HepG2 (cell line): Measurements from ENCODE around the gene HINFP. TPM values are rescaled to one million over a fixed set of nuclear protein-coding genes. Genes with fewer than 3 reads are reported as not detected.

Experiments used
- ELF1 ChIP-seq: sonication (generic); formaldehyde crosslinking; IDR thresholded peaks from 2 replicates; pipeline ENCODE4 v1.4.0; 2020; ENCODE audit warnings: missing genetic modification reagents
- ELF3 ChIP-seq: IDR thresholded peaks from 2 replicates; pipeline ENCODE4 v1.6.1; 2016; ENCODE audit warnings: missing genetic modification reagents, missing compliant biosample characterization
- EP300 ChIP-seq, 3 experiments: sonication (generic) in 1 of 3; formaldehyde crosslinking in 1 of 3; IDR thresholded peaks; 2 replicates each; pipeline versions ENCODE4 v1.5.1 to v1.6.1; 2011 to 2020; ENCODE audit warnings: low read depth in 2 of 3, low read length in 2 of 3, borderline replicate concordance in 1 of 3, improper control_type of control experiment in 1 of 3, mild to moderate bottlenecking in 1 of 3, missing genetic modification reagents in 1 of 3, moderate library complexity in 1 of 3
- FOXA1 ChIP-seq, 2 experiments: fragments of 450-650 bp in 1 of 2; sonication (generic) in 1 of 2; formaldehyde crosslinking in 1 of 2; IDR thresholded peaks; 2 replicates each; pipeline versions ENCODE4 v1.4.0 to v1.6.1; 2016 to 2020; ENCODE audit warnings: missing genetic modification reagents in 1 of 2
- HES4 ChIP-seq: sonication (generic); formaldehyde crosslinking; IDR thresholded peaks from 2 replicates; pipeline ENCODE4 v1.9.0; 2021; ENCODE audit warnings: mild to moderate bottlenecking, missing genetic modification reagents, borderline replicate concordance
- KDM5A ChIP-seq: fragments of 200-600 bp; sonication (generic); IDR thresholded peaks from 2 replicates; pipeline ENCODE4 v1.7.0; 2018; ENCODE audit warnings: antibody characterized with exemption, mild to moderate bottlenecking, low read length, borderline replicate concordance
- MAFF ChIP-seq: IDR thresholded peaks from 2 replicates; pipeline ENCODE4 v1.6.1; 2011; ENCODE audit warnings: low read depth, low read length, improper control_type of control experiment
- MIER3 ChIP-seq: IDR thresholded peaks from 2 replicates; pipeline ENCODE4 v1.6.1; 2016; ENCODE audit warnings: missing compliant biosample characterization, borderline replicate concordance
- NFE2L2 ChIP-seq: fragments of 150-350 bp; IDR thresholded peaks from 2 replicates; pipeline ENCODE4 v1.6.1; 2014; ENCODE audit warnings: low read length
- RBM22 ChIP-seq: fragments of 200-400 bp; formaldehyde crosslinking; optimal IDR thresholded peaks from 2 replicates; pipeline ENCODE3; 2017; ENCODE audit warnings: mild to moderate bottlenecking, low read length, moderate library complexity
- SNRNP70 ChIP-seq: fragments of 200-400 bp; formaldehyde crosslinking; IDR thresholded peaks from 2 replicates; pipeline ENCODE4 v1.6.1; 2017; ENCODE audit warnings: mild to moderate bottlenecking, low read depth, low read length, moderate library complexity
- SP5 ChIP-seq: IDR thresholded peaks from 2 replicates; pipeline ENCODE4 v1.6.1; 2016; ENCODE audit warnings: low read depth, borderline replicate concordance
- THAP11 ChIP-seq: IDR thresholded peaks from 2 replicates; pipeline ENCODE4 v1.6.1; 2016; ENCODE audit warnings: missing biosample characterization, missing genetic modification reagents
- ZFP82 ChIP-seq: sonication (generic); formaldehyde crosslinking; IDR thresholded peaks from 2 replicates; pipeline ENCODE4 v1.5.1; 2020; ENCODE audit warnings: mild to moderate bottlenecking, missing genetic modification reagents, borderline replicate concordance
- ZNF253 ChIP-seq: sonication (generic); formaldehyde crosslinking; IDR thresholded peaks from 2 replicates; pipeline ENCODE4 v1.8.0; 2022; ENCODE audit warnings: mild to moderate bottlenecking, missing genetic modification reagents, borderline replicate concordance
- ZNF510 ChIP-seq: sonication (generic); formaldehyde crosslinking; IDR thresholded peaks from 2 replicates; pipeline ENCODE4 v1.4.0; 2020; ENCODE audit warnings: low read depth, mild to moderate bottlenecking, missing genetic modification reagents
- ZNF550 ChIP-seq: sonication (generic); formaldehyde crosslinking; IDR thresholded peaks from 2 replicates; pipeline ENCODE4 v1.4.0; 2020; ENCODE audit warnings: mild to moderate bottlenecking, missing genetic modification reagents, borderline replicate concordance
- ZNF709 ChIP-seq: sonication (generic); formaldehyde crosslinking; IDR thresholded peaks from 2 replicates; pipeline ENCODE4 v1.5.0; 2020; ENCODE audit warnings: mild to moderate bottlenecking, missing genetic modification reagents
- ZNF713 ChIP-seq: sonication (generic); formaldehyde crosslinking; IDR thresholded peaks from 2 replicates; pipeline ENCODE4 v1.4.0; 2020; ENCODE audit warnings: mild to moderate bottlenecking, missing genetic modification reagents
- polyA plus RNA-seq, 8 experiments: library from polyadenylated mRNA; depleted of rRNA in 3 of 8; stranded (reverse) in 7 of 8; unstranded in 1 of 8; fragments of >200 nt; fragmentation: Illumina TruSeq in 4 of 8; extraction: Trizol in 4 of 8; gene quantifications; 2 replicates each; pipeline versions ENCODE4 v1.2.1 to v1.2.3, GENCODE V29; 2011 to 2016; ENCODE audit warnings: low read depth in 4 of 8, missing spikeins in 1 of 8, mixed read lengths in 1 of 8; ENCODE audit not compliant: insufficient read depth in 1 of 8
- total RNA-seq, 5 experiments: library from RNA; depleted of rRNA; stranded (reverse); fragments of >200 nt; fragmentation: Illumina TruSeq; extraction: Trizol; gene quantifications; 2 replicates each; pipeline ENCODE4 v1.2.3, GENCODE V29; 2016; ENCODE audit warnings: low read depth in 1 of 5
- TF ChIP-seq, protein P1 (sequence below): sonication (generic); formaldehyde crosslinking; IDR thresholded peaks from 2 replicates; pipeline ENCODE4 v1.4.0; 2020; ENCODE audit warnings: missing genetic modification reagents; ENCODE audit errors: not compliant biosample characterization
- TF ChIP-seq, protein P2 (sequence below): IDR thresholded peaks from 2 replicates; pipeline ENCODE4 v1.6.1; 2016; ENCODE audit warnings: control low read depth
- TF ChIP-seq, protein P3 (sequence below): sonication (generic); formaldehyde crosslinking; IDR thresholded peaks from 2 replicates; pipeline ENCODE4 v1.5.1; 2020; ENCODE audit warnings: mild to moderate bottlenecking, missing genetic modification reagents, moderate library complexity
- TF ChIP-seq, protein P4 (sequence below): sonication (generic); formaldehyde crosslinking; IDR thresholded peaks from 2 replicates; pipeline ENCODE4 v1.4.0; 2020; ENCODE audit warnings: mild to moderate bottlenecking, missing genetic modification reagents

HINFP gene
- total and polyA plus RNA-seq, 2 of the 13 experiments (the other 11 are each of a cell fraction or from before 2014, with no cell fraction given) = 15.1 to 21.4 TPM

DNA sequence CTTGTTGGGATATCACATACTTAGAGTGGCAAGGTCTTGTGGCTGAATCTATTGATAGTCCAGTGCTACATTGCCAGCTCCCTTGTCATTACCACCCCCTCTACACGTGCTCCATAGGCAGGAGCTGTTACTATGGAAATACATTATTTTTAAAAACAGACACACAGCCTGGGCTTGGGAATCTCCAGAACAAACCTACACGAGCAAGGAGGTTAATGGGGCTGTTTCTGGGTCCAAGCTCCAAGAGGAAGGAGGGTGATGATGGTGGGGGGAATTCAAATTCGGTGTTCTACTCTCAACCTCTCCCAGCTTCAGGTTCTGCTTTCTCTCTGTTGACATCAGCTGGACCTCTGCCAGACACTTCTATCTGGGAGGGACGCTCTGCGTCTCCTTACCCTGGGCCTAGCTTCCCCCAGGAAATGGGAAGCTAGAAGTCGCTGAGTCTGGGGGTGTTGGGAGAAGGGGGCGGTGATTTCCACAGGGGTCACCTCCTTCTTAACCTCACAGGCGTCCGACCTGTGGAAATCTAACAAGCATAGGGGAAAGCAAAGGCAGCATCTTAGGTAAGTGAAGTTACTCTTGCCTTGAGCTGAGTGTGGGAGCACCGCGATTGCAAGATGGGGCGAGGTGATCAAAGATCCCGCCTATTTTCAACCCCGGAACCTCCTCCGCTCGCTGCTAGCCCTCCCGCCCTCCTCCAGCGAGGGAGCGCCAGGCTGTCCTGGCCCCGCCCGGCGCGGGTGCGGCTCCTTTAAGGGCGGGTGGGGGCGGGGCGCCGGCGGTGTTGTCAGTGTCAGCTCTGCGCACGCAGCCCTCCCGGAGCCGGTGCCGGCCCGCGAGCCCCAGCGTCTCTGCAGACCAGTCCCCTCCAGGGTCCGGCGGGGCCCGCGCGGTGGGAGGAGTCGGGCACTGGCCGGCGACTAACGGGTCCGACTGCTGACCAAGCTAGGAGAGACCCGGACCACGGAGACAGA is 14.5 kb upstream of the HINFP start, which contains the start of gene C2CD2L (continued):
- TF ChIP-seq ZNF550 (CRISPR knock-in tag) = no peak
- no peak for TF ChIP-seq ZFP82
- TF ChIP-seq HES4 (CRISPR knock-in tag) = peak; percentile 43; the same call in 1 of the 2 replicates
- TF ChIP-seq THAP11 (CRISPR knock-in tag) = peak; percentile 44; the same call in 1 of the 2 replicates
- TF ChIP-seq FOXA1 (IDR thresholded peaks at IDR 0.05) = no peak
- TF ChIP-seq FOXA1 (CRISPR knock-in tag; IDR thresholded peaks at IDR 0.05) = 0 out of 2 replicates have a peak, but pooled peaks have one; percentile 7
- TF ChIP-seq, protein P1, sequence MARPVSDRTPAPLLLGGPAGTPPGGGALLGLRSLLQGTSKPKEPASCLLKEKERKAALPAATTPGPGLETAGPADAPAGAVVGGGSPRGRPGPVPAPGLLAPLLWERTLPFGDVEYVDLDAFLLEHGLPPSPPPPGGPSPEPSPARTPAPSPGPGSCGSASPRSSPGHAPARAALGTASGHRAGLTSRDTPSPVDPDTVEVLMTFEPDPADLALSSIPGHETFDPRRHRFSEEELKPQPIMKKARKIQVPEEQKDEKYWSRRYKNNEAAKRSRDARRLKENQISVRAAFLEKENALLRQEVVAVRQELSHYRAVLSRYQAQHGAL = no peak
- peak; percentile 63 for TF ChIP-seq SP5
- TF ChIP-seq KDM5A = peak; percentile 50; the same call in 1 of the 2 replicates
- TF ChIP-seq, protein P2, sequence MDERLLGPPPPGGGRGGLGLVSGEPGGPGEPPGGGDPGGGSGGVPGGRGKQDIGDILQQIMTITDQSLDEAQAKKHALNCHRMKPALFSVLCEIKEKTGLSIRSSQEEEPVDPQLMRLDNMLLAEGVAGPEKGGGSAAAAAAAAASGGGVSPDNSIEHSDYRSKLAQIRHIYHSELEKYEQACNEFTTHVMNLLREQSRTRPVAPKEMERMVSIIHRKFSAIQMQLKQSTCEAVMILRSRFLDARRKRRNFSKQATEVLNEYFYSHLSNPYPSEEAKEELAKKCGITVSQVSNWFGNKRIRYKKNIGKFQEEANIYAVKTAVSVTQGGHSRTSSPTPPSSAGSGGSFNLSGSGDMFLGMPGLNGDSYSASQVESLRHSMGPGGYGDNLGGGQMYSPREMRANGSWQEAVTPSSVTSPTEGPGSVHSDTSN (CRISPR knock-in tag) = no peak
- no peak for TF ChIP-seq NFE2L2
- no peak; a peak in 1 of 4 replicates for TF ChIP-seq EP300 (IDR thresholded peaks at IDR 0.05; ENCODE audit: low read depth in 2 of 2, low read length in 2 of 2)
- TF ChIP-seq EP300 (CRISPR knock-in tag; IDR thresholded peaks at IDR 0.05; ENCODE audit: borderline replicate concordance) = no peak
- TF ChIP-seq MAFF = no peak
- no peak for TF ChIP-seq ELF3 (CRISPR knock-in tag)
- 0 out of 2 replicates have a peak, but pooled peaks have one; percentile 28 for TF ChIP-seq MIER3 (CRISPR knock-in tag)
- TF ChIP-seq SNRNP70 = no peak
- TF ChIP-seq, protein P3, sequence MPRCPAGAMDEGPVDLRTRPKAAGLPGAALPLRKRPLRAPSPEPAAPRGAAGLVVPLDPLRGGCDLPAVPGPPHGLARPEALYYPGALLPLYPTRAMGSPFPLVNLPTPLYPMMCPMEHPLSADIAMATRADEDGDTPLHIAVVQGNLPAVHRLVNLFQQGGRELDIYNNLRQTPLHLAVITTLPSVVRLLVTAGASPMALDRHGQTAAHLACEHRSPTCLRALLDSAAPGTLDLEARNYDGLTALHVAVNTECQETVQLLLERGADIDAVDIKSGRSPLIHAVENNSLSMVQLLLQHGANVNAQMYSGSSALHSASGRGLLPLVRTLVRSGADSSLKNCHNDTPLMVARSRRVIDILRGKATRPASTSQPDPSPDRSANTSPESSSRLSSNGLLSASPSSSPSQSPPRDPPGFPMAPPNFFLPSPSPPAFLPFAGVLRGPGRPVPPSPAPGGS = no peak
- TF ChIP-seq ELF1 (CRISPR knock-in tag) = no peak
- TF ChIP-seq ZNF510 (CRISPR knock-in tag) = no peak
- no peak for TF ChIP-seq RBM22
- no peak for TF ChIP-seq ZNF709 (CRISPR knock-in tag)
- TF ChIP-seq ZNF253 (CRISPR knock-in tag) = no peak
- TF ChIP-seq, protein P4, sequence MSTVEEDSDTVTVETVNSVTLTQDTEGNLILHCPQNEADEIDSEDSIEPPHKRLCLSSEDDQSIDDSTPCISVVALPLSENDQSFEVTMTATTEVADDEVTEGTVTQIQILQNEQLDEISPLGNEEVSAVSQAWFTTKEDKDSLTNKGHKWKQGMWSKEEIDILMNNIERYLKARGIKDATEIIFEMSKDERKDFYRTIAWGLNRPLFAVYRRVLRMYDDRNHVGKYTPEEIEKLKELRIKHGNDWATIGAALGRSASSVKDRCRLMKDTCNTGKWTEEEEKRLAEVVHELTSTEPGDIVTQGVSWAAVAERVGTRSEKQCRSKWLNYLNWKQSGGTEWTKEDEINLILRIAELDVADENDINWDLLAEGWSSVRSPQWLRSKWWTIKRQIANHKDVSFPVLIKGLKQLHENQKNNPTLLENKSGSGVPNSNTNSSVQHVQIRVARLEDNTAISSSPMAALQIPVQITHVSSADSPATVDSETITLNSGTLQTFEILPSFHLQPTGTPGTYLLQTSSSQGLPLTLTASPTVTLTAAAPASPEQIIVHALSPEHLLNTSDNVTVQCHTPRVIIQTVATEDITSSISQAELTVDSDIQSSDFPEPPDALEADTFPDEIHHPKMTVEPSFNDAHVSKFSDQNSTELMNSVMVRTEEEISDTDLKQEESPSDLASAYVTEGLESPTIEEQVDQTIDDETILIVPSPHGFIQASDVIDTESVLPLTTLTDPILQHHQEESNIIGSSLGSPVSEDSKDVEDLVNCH (CRISPR knock-in tag) = no peak
- no peak for TF ChIP-seq ZNF713 (CRISPR knock-in tag)
